Thyroid gland (tissue), 4 donors: Measurements from ENCODE around the gene RDM1.

Source experiments
- CTCF ChIP-seq, 6 experiments: fragments of 200-600 bp in 3 of 6; fragments of 450-650 bp in 3 of 6; sonication (generic) in 3 of 6; IDR thresholded peaks; one replicate each; pipeline ENCODE4 v1.5.1; 2016 to 2019; ENCODE audit warnings: antibody characterized with exemption in 6 of 6, mild to moderate bottlenecking in 2 of 6, inconsistent platforms in 1 of 6, moderate library complexity in 1 of 6
- POLR2A ChIP-seq, 2 donors: fragments of 450-650 bp; IDR thresholded peaks; one replicate each; pipeline ENCODE4 v1.6.1; 2017; ENCODE audit warnings: antibody characterized with exemption in 2 of 2, mild to moderate bottlenecking in 2 of 2, moderate library complexity in 1 of 2

GRCh38 chr17:35972066-35972465 is 41.5 kb upstream of the RDM1 start:
- TF ChIP-seq CTCF (IDR thresholded peaks at IDR 0.05) (no peak), POLR2A (IDR thresholded peaks at IDR 0.05) (no peak)
